HL-60/S4 treated with phorbol 12-myristate 13-acetate at 8.2 ng/mL for 4 days and 3 days (cell line): ENCODE results near the gene LDHD.
"Not testable (repeated sequence)": the region's sequence is repeated elsewhere in the genome, so short reads cannot be mapped to it uniquely, and the experiment has no call there.

Source experiments
- in situ Hi-C: fragments of 300-500 bp; cut with MboI; formaldehyde crosslinking; loops from 2 replicates; pipeline ENCODE4 v1.15.0; 2022; ENCODE audit warnings: low sequenced_read_pairs

The LDHD gene

DNA sequence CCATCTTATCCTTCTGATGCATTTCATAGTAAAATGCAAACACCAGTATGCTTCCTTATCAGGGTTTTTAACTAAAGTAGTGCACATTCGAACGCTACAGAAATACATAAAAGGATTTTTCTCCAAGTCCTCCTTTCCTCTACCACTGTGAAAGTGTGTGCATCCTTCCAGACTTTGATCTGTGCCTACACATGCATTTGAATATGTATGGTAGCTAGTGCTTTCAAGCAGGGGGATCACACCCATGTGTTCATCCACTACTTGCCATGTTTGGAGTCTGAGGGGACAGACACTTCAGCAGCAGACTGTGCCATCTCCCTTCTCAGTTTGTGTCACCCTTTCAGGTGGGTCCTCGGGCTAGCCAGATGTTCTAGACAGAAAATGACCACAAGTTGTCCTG lies 14.9 kb downstream of the LDHD start:
- in situ Hi-C loops, result loop anchor here (10.0 kb wide), 1 partner anchor 107 kb away; the partner anchor contains the start of gene ZNRF1

DNA sequence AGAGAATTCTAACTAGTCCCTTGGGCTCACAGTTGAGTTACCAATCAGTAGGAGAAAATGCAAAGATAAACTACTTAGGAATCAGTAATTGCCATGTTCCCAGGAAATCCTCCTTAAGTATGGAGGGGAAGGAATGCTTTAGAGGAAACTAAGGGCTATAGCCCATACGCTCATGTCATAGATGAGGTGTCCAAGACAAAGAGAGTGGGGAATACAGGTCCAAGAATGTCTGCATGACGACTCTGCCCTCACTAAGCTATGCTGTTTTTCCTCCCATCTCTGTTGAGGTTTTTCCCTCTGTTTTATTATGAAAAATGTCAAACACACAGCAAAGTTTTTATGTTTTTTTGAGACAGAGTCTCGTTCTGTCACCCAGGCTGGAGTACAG lies 16.0 kb downstream of the LDHD start:
- in situ Hi-C loops, result loop anchor here (10.0 kb wide), 1 partner anchor 106 kb away; the partner anchor contains the start of gene ZNRF1

DNA sequence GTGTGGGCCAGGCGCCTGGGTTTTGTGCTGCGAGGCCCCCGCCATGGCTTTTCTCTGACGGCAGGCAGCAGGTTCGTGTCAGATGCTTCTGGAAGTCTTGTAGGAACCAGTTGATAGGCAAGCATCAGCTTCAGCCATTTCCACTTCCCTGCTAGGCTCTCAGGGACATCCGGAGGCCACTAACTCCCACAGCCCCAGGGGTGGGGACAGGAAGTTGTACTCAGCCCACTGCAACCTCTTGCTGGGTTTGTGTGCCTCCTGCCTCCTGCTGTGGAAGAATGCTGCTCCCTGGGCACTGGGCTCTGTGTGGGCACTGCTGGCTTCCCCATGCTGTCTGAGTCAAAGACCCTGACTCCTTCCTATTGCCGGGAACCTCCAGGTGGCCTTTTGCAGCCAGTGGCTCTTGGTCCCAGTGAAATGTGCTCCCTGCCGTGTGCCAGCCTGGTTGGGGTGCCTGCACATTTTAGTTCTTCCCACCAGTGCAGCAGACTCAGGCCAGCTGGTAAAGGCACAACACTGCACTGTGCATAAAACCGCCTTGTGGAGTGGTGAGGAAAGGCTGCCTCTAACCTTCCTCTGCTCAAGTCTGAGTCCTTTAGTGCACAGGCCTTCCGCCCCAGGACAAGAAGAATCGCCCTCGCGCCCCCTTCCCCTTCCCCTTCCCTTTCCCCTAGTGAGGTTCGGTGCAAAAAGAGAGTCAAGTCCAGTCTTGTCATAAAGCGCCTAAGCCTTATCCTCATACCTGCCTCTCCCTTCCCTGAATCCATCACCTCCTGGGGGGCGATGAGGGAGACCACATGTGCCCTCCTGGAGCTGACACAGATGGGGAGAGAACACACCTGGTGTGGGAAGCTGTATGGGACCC lies 16.6 kb downstream of the LDHD start:
- in situ Hi-C loops, result loop anchor here (10.0 kb wide), 1 partner anchor 105 kb away; the partner anchor contains the start of gene ZNRF1

DNA sequence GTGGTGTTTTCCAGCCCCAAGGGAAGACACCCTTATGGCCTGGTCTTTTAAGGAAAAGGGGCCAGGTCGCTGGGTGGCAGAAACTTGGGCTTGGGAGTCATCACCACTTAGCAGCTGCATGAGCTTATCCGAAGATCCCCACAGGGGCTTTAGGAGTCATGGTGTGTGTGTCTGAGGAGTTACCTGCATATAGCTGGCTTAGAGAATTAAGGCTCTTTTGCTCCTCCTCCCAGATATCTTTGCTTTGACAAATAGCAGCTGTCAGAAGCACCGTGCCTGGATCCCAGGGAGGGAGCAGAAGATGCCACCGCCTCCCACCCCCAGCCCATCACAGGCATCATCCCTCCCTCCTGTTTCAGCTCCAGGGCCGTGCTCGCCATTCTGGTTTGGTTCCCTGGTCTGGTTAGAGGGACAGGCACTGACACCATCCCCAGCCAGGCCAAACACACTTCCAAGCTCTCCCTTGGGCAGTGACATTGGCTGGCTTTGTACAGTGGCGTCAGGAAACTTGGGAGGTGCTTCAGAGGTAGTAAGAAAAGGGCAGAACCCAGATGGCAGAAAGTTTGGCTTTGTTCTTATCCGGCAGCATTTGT lies 17.4 kb downstream of the LDHD start:
- in situ Hi-C loops, result no loop called here

DNA sequence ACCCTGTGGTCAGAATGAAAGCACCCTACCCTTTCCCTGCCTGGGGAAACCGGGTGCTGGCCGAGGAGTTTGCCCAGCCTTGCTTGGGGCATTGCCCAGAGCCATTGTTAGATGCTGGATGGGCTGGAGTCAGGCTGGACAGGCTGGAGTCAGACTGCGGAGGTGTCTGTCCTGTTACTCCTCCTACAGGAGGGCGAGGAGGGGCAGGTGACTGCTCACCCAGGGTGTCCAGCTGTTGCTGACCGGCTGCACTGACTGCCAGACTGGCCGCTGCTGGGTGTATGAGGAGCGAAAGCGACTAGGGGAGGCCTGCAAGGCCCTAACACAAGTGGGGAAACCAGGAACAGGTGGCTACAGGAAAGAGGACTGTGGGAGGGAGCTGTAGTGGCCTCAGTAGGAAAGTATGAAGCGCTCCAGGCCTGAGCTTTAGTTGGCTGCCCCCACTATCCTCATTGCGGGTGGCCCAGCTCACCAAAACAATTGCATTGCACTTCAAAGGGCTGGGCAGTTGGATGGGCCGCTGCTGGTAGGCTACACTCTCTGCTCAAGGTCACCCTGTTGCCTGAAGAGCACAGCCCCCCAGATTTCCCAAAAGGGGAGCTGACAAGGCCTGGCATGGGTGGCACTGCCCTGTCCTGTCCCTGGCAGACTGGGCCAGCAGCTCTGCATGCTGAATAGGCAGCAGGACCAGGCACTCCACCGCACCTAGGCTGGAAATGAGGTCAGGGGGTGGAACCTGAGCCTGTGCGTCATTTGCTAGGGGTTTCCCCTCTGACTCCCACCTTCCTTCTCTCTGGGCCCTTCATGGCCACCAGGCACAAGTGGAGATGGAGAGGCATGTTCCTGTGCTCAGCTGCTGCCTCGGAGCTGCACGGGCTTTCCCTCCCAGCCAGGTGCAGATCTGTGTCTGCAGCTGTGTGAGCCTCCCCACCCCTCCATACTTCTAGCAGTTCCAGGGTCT lies 18.4 kb downstream of the LDHD start:
- in situ Hi-C loops, result no loop called here

DNA sequence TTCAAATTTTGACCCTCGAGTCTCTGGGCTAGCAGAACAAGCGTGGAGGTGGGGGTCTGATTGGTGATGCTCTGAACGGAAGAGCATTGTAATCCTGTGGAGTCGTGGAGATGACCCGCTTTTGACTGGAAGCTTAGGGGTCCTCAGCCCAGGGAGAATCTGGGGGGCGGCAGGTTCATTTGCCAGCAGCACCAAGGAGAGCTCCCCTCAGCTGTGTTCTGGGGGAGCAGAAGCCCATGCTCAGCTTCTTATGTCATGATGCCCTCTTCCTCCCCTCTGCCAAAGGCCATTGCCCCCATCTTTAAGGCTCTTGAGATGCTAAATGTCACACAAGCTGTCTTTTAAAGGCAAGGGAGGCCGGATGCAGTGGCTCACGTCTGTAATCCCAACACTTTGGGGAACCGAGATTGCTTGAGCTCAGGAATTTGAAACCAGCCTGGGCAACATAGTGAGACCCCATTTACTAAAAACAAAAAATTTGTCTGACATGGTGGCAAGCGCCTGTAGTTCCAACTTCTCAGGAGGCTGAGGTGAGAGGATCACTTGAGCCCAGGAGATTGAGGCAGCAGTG lies 19.3 kb downstream of the LDHD start:
- in situ Hi-C loops, result no loop called here

DNA sequence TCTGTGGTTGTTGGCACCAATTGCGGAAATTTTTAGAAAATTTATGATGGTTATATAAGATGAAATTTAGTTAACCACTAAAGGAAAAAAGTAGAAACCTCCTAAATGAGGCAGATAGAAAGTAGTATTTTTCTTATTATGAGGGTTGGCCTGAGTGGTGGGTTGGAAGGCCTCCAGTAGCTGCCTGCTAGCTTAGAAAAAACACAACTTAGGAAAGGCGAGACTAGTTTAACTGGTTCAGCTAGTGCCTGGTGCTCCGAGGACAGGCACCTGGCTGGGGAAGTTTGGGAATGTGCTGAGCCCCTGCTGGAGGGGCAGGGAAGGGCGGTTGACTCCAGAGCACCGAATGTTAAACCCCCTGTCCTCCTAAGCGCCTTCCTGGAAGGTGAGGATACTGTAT lies 19.9 kb downstream of the LDHD start:
- in situ Hi-C loops, result no loop called here

DNA sequence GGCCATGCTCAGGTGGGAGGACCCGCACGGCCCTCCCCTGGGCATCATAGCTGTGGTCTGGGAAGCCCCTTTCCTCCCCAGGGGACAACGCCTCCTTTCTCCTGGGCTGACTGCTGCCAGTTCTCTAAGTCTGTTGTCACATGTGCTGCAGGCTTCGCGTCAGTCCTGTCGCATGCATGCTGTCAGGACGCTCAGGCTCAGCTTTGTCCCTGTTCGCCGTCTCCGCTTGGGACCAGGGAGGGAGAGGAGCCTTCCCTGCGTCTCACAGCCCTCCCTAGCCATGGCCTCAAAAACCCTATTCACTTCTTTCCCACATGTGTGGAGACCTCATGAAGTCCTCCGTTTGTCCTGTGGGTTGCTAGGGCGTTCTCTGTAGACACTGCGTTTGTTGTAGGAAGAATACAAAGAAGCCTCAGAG lies 21.4 kb downstream of the LDHD start:
- in situ Hi-C loops, result no loop called here

DNA sequence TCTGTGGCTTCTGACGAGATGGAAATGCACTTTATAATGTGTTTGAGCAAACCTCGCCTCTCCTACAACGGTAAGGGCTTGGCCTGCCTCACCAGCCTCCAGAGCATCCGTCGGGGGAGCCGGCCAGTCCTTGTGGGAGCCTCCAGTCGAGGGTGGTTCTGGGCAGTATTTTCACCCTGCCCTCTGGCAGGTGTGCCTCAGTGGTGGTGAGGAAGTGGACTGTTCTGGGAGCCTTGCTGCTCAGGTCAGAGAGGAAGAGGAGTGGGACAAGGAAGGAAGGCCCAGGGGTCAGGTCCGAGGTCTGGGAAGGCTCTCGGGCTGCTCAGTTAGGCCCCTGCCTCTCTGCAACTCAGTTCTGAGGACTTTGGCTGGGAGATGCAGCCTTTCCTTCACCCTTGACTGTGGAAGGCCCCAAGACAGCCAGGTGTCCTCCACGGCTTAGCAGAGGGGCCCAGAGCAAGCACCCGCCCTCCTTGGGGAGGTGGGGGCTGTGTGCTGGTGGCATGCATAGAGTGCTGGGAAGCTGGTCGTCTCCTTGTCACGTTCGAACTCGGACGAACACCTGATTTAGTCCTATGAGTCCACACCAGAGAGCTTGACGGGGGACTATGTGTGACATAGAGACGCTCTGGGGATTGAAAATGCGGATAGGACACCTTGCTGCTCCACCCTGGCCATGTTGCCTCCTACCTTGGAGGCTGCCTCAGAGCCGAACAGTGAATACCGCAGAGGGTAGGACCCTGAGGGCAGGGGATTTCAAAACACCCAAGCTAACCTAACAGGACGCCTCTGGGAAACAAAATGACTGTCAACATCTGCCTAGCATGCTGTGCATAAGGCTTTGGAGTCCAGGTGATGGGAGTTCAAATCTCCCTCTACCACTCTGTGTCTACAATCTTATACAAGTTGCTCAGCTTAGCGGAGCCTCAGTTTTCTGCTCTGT lies 22.7 kb downstream of the LDHD start:
- in situ Hi-C loops, result no loop called here

DNA sequence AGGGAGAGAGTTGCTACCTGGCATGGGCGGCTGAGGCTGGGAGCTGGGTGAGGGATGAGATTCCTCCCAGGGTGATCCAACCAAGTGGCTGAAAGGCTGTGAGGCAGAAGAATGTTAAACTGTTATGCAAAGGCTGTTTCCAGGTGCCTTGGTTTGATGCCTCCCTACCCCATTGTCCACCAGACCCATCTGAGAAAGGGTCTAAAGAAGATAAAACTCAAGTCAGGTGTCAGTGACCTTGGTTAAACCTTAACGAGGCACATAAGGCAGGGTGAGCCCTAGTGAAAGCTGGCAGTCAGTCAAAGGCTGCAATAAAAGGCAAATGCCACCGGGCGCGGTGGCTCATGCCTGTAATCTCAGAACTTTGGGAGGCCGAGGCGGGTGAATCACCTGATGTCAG lies 23.8 kb downstream of the LDHD start:
- in situ Hi-C loops, result no loop called here

DNA sequence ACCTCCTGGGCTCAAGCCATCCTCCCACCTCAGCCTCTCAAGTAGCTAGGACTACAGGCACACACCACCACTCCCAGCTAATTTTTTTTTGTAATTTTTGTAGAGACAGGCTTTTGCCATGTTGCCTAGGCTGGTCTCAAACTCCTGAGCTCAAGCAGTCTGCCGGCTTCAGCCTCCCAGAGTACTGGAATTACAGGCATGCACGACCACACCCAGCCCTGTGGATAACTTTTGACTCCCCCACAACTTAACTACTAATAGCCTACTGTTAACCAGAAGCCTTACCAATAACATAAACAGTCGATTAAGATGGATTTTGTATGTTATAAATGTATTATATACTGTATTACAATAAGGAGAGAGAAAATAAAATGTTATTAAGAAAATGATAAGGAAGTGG lies 25.0 kb downstream of the LDHD start:
- in situ Hi-C loops, result not testable (repeated sequence)

DNA sequence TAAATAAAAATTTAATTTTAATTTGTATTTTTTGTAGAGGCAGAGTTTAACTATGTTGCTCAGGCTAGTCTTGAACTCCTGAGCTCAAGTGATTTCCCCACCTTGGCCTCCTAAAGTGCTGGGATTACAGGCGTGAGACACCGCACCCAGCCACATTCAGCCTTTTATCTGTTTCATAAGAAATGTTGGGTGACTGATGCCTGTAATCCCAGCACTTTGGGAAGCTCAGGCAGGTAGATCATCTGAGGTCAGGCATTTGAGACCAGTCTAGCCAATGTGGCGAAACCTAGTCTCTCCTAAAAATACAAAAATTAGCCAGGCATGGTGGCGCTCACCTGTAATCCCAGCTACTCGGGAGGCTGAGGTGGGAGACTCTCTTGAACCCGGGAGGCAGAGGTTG lies 25.7 kb downstream of the LDHD start:
- in situ Hi-C loops, result not testable (repeated sequence)

DNA sequence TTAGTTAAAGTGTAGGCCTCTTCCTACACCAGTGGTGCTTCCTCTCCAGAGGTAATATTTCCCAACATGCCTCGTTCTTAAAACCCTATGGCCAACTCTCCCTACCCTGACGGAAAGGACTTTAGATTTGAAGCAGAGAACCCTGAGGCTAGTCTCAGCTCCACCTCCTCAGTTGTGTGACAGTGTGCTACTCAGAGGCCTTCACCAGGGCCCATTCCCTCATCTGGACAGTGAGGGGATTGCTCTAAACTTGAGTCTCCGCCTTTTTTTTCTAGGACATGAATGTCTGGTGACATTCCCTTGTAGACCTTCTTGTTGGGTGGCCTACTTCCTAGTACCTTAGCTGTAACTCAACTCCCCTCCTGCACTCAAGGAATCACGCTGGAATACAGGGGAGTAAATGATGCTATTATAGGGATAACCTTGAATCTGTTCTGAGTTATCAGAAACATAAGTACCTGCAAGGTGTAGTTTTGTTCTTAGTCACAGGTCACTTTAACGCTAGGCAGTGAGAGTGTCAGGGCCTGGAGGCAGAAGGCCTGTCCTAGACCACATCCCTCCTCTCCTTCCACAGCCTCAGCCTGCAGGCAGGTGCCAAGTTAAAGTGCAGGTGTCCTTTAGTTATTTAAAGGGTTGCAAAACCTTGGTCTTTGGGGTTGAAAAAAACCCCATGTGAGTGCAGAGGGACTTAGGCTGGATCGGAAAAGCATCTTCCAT lies 26.9 kb downstream of the LDHD start:
- in situ Hi-C loops, result no loop called here

DNA sequence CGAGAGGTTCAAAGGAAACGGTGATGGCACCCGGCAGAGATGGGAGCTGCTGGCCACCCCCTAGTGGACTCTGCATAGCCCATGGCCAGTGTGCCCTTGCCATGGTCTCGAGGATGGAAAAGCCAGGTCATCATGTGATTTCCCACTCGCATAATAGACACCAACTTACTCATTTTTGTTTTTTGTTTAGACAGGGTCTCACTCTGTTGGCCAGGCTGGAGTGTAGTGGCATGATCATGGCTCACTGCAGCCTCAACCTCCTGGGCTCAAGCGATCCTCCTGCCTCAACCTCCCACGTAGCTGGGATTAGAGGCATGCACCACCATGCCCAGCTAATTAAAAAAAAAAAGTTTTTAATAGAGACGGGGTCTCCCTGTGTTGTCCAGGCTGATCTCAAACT lies 27.6 kb downstream of the LDHD start:
- in situ Hi-C loops, result no loop called here

DNA sequence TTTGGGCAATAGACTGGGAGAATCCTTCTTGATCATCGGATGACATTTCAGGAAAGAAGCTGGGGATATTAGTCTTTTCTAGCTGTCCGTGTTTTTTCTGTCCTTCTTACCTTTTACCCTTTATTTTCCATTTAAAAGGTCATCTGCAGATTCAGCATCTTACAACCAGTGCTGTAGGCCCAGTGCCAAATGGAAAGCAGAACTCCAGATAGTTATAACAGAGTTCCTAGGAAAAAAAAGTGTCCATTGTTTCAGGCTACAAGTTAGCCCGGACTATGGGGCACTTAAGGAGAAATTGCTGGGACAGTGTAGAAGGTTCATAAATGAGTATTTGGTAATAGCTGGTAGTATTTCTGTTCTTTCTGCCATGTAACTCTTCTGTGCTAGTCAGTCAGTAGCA lies 28.4 kb downstream of the LDHD start:
- in situ Hi-C loops, result no loop called here

DNA sequence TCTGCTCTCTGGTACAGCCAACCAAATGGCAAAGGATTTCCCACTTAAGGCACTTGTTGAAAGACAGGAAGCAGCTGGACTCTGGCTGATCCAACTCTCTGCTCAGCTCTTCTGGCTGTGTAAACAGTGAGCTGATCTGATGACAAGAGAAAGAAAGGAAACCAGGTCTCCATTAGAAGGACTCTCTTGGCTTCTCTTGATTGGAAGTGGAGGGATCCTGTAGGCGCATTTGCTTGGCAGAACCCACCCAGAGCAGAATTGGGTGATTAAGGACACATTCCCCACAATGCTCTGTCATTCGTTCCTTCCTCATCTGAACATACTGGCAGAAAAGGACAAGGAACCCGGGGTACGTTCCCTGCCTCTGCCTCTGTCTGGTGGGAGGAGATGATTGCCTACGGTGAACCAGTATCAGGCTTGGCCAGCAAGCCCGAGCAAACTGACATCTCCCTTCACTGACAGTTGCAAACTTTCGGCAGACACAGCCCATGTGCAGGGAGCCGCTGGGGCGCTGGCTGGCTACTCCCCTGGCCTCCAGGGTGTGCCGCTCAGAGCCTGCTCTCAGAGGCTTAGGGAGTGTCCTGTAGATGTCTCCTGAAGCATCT lies 29.1 kb downstream of the LDHD start:
- in situ Hi-C loops, result no loop called here

DNA sequence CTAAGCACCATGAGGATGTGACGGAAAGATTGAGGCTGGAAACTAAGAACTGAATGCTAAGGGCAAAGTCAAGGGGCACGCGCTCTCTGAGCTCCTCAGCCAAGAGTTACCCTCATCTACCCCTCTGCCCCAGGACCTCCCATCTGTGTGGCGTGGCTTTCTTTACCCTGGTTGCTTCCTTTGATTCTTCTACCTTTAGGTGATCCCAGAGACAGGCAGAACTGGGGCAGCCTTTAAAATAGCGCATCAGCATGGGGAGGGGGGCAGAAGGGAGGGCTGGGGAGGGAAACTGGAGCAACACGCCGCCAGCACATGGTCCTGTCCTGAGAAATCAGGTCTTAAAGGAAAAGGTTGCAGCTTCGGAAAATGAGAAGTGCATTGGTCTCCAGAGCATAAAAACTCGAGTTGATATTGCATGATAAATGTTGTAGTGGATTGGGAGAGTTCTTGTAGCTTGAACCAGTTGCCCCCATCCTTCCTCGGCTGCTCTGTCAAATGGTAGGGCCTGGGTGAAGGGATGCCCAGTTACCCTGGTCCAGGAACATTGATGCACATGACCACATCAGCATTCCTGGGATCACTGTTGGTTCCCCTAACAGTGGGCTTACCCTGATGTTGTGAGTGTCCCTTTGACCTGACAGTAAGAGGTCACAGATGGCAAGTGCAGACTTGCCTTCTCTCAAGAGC lies 29.7 kb downstream of the LDHD start:
- in situ Hi-C loops, result no loop called here

DNA sequence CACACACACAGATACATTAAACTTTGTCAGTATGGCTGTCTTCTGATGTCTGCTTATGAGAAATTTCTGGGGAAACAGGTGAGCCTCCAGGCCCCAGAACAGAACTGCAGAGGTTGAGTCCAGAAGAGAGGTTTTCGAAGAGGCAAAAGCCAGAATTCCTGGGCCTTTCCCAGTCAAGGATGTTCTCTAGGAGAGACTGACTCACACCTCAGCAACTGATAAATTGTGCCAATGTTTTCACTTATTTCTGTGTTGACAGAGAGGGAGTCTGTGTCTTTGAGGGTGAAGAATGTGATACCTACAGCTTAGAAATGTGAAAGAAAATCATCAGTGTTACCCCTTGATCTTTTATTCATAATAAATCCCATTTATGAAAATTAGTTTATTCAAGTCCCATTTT lies 30.3 kb downstream of the LDHD start:
- in situ Hi-C loops, result no loop called here
